DMS 273 (cell line): ENCODE results near the gene EPHB3.

Experiments used
- DNase-seq: peaks from one replicate; lab custom pipeline; 2025; ENCODE audit not compliant: unreplicated experiment; lab: John Stamatoyannopoulos, UW

Gene EPHB3

DNA sequence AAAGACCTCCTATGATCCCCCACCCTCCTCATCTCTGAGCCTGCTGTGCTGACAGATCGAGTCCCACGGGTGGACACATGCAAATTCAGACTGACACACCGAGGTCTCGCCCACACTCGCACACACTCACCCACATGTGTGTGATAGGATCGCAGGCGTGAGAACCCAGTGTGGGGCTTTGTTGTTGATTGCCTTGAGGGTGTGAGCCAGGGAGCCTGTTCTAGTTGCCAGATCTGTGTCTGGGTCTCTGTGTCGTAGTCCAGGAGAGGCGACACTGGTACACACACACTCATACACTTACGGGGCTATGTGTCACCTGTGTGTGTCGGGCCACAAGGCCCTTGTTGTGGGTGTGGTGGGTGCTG lies 2.0 kb downstream of the EPHB3 start:
- DNase-seq: no peak

DNA sequence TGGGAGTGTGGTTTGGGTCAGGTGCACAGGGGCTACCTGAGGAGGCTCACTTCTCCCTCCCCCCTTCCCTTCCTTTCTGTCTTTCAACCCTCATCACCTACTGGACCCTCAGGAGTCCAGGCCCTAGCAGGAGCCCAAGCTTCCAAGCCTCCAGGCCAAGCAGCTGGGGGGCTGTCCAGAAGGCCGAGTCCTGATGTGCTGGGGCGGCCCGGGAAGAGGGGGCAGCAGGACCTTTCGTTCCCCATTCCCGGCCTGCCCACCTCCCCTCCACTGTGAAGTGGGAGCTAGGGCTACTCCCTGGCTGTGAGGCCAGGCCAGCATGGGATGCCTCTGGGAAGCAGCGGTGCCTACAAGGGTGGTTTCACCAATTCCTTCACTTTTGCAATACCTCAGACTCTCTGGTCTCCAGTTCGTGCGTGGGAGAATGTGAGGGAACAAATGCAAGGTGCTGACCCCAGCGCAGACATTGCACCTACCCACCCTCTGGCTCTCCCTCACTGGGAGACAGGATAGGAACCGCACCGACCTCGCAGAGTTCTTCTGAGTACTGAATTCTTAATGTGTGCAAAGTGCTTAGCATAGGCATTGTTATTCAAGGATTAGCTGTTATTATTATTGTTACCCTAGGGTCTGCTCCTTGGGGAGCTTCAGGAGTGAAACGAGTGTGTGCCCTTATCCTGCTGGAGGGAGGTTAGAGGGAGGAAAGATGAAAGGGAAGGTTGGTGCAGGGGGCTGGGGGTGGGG lies 2.5 kb downstream of the EPHB3 start:
- no peak for DNase-seq

DNA sequence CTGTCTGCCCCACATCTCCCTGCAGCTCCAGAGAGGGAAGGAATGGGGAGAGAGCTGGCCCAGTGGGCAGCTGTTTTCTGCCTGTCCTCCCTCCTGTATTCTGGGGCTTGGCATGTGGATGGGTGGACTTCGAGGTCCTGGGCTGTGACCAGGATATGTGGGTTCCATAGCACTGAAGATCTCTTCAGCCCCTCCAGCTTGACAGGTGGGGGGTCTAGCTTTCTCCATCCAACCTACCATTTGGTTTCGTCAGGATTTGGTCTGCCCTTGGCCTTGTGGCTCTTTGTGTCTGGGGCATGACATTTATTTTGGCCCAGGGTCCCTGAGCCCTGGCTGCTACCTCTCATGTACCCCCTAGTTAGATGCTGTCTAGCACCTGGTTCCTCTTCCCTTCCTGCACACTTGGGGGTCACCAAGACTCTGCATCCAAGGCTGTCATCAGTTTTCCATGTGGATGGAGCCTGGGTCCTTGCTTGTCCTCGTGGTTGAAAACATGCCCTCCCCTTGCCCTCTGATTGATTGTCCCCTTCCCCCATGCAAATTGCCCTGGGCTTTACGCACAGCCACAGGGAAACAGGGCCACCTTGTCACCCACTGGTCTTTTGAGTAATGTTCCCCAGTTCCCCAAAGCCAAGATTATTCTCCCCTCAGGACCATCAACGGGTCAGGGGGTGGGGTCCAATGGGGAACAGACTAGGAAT lies 3.2 kb downstream of the EPHB3 start:
- no peak for DNase-seq

DNA sequence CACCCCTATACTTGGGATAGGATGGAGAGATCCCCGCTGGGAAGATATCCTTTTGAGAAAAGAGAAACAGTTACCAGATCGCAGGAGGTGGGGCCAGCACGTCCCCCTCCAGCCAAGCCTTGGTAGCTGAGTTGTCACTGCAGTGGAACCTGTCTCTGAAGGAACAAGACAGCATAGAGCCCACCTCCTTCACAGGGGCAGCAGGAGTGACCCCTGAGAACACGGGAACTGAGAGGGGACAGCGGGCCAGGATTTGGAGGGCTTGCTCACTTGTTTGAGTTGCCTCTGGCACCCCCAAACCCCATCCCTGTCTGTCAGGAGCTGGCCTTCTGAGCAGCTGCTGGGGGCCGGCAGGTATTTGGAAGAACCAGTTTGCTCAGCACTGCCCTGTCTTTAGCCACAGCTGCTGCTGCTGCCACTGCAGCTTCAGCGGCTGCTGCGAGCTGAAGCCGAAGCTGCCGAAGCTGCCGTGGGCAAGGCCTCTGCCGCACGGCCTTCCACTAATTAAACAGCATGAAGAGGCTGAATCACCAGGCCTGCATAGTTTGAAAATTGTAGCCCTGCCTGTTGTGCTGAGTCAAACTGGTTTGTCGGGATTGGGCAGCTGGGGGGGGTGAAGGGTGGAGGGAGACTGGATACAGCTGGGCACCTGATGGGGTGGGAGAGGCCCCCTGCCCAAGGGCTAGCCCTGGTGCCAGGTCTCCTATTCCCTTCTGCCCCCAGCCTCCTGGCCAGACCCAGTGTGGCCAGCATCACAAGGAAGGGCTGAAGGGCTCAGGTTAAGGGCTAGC lies 4.0 kb downstream of the EPHB3 start:
- DNase-seq: peak; percentile 73

DNA sequence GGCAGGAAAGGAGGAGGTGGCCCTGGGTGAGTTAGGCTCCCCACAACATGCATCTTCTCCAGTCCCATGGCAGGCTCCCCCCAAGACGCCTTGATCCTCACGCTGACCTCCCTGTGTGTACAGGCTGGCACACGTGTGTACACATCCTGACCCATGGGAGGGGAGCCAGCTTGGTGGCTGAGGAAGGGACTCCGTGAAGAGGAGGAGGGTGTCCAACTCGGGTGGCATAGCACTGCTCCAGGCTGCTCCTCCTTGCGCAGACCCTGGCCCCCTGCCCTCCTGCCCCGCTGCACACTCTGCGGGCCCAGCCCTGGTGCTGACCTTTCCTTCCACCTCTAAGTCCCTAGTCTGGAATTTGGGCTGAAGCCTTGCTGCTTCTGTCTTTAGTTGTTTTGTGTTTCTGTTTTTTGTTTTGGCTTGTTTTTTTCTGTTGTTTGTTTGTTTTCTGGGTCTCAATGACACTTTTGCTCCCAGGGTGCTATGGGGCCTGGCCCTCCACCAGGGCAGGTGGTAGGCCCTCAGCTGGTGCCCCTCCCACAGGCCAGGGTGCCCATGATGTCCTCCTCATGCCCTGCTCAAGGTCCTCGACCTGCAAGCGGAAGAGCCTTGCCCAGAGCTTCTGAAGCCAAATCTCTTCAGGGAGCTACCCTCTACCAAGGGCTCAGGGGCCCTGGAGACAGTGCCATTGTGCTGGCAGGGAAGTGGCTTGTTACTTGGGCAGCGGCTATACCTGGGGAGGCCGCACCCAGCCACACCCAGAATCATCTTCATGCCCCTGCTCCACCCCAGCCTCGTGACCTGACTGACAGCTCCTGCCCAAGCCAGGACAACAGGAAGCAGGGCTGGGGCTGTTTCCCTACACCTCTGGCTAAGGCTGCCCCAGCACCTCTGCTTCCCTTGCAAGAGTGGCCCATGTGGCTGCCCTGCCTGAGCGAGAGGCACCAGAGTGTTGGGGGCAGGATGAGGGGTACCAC lies 5.1 kb downstream of the EPHB3 start:
- DNase-seq: no peak

DNA sequence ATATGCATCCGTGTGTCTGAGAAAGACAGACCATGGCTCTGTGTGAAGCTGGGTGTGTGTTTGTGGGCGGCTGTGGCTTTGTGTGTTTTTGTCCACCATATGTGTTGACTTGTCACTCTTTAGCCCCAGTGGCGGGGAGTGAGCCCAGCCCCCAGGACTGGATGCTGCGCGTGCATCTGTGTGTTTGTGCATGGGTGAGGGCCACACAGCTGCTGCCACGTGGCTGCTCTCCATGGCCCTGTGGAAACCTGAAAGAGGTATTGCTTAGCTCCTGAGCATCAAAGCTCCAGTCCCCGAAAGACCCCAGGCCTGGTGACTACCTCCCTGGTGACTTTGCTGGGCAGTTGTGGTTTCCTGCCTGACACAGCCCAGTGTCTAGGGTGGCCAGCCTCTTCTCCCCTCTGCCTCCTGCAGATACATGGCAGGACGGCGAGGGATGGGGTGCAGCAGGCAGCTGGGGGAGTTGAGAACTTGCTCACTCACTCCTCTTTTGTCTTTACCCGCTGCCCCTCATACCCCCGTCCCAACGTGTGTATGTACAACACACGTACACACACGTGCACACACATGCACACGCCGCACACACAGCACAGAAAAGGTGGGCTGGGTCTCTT lies 6.5 kb downstream of the EPHB3 start:
- peak; percentile 33 for DNase-seq

DNA sequence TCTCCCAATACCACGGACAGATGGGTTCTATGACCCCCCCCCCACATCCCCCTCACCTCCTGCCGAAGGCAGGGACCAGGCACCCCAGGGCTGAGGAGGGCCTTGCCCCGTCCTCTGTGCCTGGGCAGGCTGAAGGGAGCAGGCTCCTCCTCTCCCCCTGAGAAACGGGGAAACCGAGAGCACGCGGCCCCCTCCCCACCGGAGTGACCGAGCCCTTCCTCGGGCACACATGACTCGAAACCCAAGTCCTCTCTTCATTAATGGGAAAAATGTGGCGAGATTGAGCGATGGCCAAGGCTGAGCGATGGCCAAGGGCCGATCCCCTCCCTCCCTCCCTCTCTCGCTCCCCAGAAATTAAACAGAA lies 7.0 kb downstream of the EPHB3 start:
- DNase-seq: no peak

DNA sequence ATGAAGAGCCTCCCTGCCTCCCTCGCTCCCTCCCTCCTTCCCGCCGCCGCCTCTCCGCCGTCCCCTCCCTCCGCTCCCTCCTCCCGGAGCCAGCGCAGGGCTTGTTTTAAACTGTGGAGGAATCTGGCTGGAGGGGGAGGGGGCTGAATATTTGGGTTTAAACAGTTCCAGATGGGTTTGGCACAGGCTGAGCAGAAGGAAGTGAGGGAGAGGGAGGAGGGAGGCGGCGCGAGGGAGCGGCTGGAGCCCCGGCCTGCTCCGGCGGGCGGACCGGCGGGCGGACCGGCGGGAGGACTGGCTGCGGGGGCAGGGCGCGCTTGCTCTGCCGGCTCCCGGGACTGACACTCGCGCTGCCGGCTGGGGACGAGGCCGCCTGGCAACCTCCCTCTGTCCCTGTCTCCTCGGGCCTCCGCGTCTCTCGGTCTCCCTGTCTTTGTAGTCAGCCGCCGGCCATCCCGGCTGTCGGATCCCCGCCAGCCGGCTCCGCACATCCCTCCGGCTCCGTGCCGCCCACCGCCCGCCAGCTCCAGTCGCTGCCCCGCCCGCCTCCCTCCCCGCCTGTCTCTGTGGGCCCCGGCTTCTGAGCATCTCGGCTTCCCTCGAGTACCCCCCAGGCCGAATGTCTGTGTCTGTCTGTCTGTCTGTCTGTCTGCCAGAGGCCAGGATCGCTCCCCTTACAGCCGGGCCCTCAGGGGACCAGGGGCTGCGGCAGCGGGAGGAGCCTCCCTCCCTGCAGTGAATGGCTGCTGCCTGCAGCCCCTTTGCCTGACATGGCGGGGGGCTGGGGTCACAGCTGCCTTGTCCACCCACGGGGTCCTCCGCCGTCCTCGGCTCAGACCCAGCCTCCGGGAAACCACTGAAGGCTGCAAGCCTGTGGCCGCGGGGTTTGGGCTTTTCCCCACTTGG lies 7.6 kb downstream of the EPHB3 start:
- DNase-seq: peak; percentile 87

DNA sequence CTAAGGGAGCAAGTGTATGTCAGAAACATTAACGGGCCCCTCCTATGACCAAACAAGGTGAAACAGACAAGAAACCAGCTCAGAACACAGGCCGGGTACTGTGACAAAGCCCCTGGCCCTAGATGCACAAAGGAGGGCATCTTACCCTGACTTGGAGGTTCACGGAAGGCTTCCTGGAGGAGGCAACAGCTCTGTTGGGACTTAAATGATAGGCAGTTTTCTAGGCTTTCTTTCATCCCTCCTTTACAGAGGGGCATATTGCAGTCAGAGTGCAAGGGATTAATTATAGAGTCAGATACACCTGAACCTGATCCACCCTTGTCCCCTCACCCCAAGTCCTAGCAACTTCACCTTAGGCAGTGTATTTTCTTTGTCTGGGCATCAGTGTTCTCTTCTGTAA lies 8.4 kb downstream of the EPHB3 start:
- no peak for DNase-seq

DNA sequence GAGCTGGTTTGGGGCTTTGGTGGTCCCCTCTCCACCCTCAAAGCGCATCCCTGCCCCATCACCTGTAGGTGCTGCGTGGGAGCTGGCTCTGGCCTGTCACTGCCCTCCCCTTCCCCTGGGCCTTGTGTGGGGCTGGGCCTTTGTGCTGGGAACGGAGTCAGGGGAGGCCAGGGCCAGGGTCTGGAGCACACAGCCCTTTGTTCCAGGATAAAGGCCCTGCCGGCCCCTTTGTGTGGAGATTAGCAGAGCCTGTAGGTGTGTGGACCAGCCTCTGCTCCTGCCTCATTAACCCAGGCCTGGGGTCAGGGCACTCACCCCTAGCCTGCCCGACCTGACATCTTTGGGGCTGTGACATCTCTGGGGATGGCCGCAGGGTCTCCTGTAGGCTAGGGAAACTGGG lies 8.9 kb downstream of the EPHB3 start:
- DNase-seq: no peak

DNA sequence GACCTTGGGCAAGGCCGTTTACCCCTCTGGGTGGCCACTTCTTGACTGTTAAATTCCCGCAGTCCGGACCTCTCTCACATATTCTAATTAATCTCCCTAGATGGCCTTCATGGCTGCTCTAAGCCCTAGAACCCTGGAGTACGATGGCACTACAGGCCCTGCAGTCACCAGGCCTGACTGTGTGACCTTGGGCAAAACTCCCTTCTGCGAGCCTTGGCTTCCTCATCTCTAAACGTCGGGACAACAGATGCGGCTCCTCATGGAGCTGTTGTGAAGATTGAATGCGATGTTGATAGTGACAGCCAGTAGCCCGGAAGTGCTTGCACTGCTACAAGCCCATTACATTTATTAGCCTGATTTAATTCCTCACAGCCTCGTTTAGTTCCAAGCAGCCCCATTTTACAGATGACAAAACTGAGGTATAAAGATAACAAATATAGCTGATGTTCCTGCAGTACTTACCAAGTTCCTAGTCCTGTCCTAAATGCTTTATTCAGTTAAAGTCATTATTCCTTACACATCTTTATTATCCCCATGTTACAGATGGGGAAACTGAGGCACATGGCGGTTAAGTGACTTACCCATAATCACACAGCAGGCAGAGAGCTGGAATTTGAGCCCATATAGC lies 10.3 kb downstream of the EPHB3 start:
- no peak for DNase-seq

DNA sequence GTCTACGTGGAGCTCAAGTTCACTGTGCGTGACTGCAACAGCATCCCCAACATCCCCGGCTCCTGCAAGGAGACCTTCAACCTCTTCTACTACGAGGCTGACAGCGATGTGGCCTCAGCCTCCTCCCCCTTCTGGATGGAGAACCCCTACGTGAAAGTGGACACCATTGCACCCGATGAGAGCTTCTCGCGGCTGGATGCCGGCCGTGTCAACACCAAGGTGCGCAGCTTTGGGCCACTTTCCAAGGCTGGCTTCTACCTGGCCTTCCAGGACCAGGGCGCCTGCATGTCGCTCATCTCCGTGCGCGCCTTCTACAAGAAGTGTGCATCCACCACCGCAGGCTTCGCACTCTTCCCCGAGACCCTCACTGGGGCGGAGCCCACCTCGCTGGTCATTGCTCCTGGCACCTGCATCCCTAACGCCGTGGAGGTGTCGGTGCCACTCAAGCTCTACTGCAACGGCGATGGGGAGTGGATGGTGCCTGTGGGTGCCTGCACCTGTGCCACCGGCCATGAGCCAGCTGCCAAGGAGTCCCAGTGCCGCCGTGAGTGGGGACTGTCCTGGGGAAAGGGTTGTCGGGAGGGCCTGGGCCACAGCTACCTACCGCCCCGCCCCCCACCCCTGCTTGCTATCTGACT lies 11.2 kb downstream of the EPHB3 start:
- DNase-seq: no peak

DNA sequence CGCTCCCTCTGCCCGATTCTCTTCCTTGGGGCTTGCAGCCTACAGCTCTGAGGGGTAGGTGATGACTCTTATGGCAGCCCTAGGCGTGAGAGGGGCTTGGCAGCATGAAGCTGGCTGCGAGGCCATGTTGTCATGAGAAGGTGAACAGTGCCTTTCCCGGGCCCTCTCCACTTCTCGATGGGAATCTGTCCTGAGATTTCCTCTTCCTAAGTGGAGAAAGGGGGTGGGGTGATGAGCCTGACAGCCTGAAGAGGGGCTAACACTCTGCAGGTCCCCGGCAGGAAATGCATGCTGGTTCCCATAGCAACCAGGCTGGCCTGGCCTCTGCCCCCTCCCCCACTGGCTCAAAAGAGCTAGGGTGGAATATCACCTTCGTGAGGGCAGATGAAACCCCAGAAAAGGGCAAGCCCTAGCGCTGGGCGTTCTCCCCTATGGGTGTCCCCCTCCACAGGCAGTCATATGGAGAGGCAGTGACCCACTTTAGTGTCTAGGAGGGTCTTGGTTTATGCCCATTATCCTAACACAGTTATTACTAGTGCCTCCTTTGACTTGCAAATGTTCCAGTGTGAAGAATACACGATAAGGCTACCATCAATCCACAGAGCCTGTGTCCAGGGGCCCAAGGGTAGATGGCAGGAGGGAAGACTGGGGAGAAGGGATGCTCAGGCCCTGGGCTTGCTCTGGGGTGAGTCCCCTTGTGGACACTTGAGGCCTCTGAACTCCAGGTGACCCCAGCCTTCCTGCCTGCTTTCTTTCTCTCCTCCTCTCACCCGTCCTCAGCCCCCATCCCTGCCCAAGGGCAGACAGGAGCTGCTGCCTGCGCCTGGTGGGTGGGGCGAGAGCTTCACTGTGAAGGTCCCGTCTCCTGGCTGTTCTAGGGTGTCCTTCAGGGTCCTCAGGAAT lies 13.2 kb downstream of the EPHB3 start:
- DNase-seq: peak; percentile 56

DNA sequence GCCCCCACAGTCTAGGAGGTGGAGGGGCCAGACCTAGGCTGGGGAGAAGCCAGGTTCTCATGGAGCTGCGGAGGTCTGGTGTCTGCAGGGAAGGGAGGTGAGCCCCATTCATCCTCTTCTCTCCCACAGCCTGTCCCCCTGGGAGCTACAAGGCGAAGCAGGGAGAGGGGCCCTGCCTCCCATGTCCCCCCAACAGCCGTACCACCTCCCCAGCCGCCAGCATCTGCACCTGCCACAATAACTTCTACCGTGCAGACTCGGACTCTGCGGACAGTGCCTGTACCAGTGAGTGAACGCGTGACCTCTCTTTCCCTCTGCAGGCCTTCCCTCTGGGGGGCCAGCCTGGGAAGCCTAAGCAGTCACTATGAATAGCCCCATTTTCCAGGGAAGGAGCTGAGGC lies 14.1 kb downstream of the EPHB3 start:
- DNase-seq: no peak

DNA sequence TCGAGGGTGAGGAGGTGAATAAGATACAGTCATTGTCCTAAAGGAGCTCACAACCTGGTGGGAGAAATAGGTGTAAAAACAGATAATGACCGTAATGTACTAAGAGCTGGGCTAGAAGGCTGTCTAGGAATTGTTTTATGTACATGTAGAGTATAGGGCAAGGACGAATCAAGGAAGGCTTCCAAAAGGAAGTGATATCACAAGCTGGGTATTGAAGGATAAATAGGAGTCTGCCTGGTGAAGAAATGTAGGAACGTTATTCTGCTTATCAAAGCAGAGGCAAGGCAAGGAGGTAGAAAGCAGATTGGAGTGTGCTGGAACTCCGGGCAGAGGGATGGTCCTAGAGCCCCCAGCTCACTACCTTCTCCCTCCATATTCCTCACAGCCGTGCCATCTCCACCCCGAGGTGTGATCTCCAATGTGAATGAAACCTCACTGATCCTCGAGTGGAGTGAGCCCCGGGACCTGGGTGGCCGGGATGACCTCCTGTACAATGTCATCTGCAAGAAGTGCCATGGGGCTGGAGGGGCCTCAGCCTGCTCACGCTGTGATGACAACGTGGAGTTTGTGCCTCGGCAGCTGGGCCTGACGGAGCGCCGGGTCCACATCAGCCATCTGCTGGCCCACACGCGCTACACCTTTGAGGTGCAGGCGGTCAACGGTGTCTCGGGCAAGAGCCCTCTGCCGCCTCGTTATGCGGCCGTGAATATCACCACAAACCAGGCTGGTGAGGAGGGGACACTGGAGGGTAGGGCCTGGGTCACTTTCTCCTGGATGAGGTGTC lies 15.1 kb downstream of the EPHB3 start:
- no peak for DNase-seq

DNA sequence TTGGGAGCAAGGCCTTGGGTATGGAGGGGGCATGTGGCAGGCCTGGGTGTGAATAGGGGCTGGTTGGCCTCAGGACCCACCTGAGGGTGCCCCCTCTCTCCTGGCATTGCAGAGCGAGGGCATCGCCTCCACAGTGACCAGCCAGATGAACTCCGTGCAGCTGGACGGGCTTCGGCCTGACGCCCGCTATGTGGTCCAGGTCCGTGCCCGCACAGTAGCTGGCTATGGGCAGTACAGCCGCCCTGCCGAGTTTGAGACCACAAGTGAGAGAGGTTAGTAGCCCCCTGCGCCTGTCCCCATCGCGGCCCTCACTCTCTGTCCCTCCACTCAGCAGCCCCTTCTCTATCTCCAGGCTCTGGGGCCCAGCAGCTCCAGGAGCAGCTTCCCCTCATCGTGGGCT lies 16.0 kb downstream of the EPHB3 start:
- DNase-seq: no peak

DNA sequence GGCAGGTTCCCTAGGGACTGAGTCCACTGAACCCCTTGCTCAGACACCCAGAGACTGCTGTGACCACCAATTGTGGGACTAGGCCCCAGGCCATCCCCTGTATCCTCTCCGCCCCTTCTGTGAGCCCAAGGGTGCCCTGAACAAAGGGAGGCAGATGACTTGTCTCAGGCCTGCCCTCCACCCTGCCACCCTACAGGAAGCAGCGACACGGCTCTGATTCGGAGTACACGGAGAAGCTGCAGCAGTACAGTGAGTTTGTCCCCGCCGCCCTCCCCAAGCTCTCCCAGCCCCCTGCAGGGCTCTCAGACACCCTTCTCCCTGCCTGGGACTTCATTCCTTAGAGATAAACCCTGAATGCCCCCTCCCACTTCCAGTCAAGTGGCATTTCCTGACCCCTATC lies 16.6 kb downstream of the EPHB3 start:
- DNase-seq: no peak
